Aorta (tissue), 5 donors: ENCODE data around the gene CNP. TPM values are rescaled to one million over a fixed set of nuclear protein-coding genes. Genes with fewer than 3 reads are reported as not detected.
A peak's percentile ranks its signal among the peaks of the same experiment; 100 is the strongest.

Source experiments
- ATAC-seq: fragments of 200-7000 bp; cut with Tn5 transposase; one replicate; pipeline ENCODE4 v1.9.1; 2022; ENCODE audit warnings: moderate library complexity; ENCODE audit not compliant: low FRiP score
- DNase-seq, 2 donors: peaks; one replicate each; pipeline ENCODE4 v3.0.0-alpha.2; 2020
- H3K27ac ChIP-seq, 2 donors: one replicate each; pipeline ENCODE4 v1.5.1; 2013; ENCODE audit warnings: low read length in 2 of 2, mild to moderate bottlenecking in 2 of 2, moderate library complexity in 2 of 2, control low read depth in 1 of 2, inconsistent platforms in 1 of 2, low read depth in 1 of 2
- H3K27me3 ChIP-seq, 2 donors: one replicate each; pipeline ENCODE4 v1.6.1; 2013; ENCODE audit warnings: control low read depth in 1 of 2, low read length in 1 of 2, mild to moderate bottlenecking in 1 of 2, moderate library complexity in 1 of 2; ENCODE audit not compliant: insufficient read depth in 2 of 2, control insufficient read depth in 1 of 2
- H3K36me3 ChIP-seq, 2 donors: one replicate each; pipeline ENCODE4 v1.6.1; 2013; ENCODE audit warnings: control low read depth in 1 of 2, low read length in 1 of 2, mild to moderate bottlenecking in 1 of 2; ENCODE audit not compliant: insufficient read depth in 2 of 2, control insufficient read depth in 1 of 2
- H3K4me1 ChIP-seq, 2 donors: one replicate each; pipeline ENCODE4 v1.6.1; 2013; ENCODE audit warnings: low read length in 2 of 2, control low read depth in 1 of 2, mild to moderate bottlenecking in 1 of 2, moderate library complexity in 1 of 2; ENCODE audit not compliant: insufficient read depth in 2 of 2, control insufficient read depth in 1 of 2
- H3K4me3 ChIP-seq, 2 donors: one replicate each; pipeline ENCODE4 v1.5.1; 2013; ENCODE audit warnings: low read length in 2 of 2, control low read depth in 1 of 2, mild to moderate bottlenecking in 1 of 2
- H3K9me3 ChIP-seq: one replicate; pipeline ENCODE4 v1.6.1; 2013; ENCODE audit warnings: mild to moderate bottlenecking, low read length; ENCODE audit not compliant: control insufficient read depth
- WGBS, 2 donors: extraction: QIAGEN DNeasy Blood & Tissue Kit; methylation state at CpG; one replicate each; pipeline ENCODE4 v1.1.7; 2013; 5-methylcytosine and 5-hydroxymethylcytosine counted together
- intact Hi-C, 2 donors: fragments of 100-400 bp; cut with DNase I; formaldehyde crosslinking; loops; one replicate each; pipeline versions ENCODE4 v1.14.2 to v1.15.0; 2022
- polyA plus RNA-seq, 2 donors: library from polyadenylated mRNA; stranded (reverse); fragments of 200-250 nt; gene quantifications; one replicate each; pipeline ENCODE4 v1.2.3, GENCODE V29; 2013
- total RNA-seq, 2 donors: library from RNA; stranded (reverse); fragmentation: NEBNext Ultra II Directional; extraction: Animal tissue kit (Norgen Biotek cat#: 25700); gene quantifications; one replicate each; pipeline ENCODE4 v1.2.1, GENCODE V29; 2021
- donor health status: healthy with polysubstance abuse.
- donor health status: Bipolar disorder and iron deficiency.
- donor health status: DM: no; HTN: no; CAD: no.
- donor health status: DM: no; HTN: no; CAD: no.
- donor health status: DM: yes; HTN: yes; CAD: no.

CNP gene
- total and polyA plus RNA-seq, 4 donors, result 15.5 to 59.3 (median 43.3) TPM

GRCh38 chr17:41957031-41957868, 9.3 kb upstream of the CNP start:
- intact Hi-C loops, result no loop called here
- DNase-seq (no peak), ATAC-seq (no peak)
- H3K36me3 ChIP-seq, result no peaks in the 10 kb centered on the region
- no peaks in the 10 kb centered on the region for H3K27me3 ChIP-seq
- 58 to 65% methylated on average over 11 of the region's 11 CpGs for WGBS, 2 donors
- no peaks in the 10 kb centered on the region for H3K9me3 ChIP-seq
- H3K27ac ChIP-seq, result no peak overlapping the region
- no peaks in the 10 kb centered on the region for H3K4me1 ChIP-seq
- no peak overlapping the region for H3K4me3 ChIP-seq

DNA sequence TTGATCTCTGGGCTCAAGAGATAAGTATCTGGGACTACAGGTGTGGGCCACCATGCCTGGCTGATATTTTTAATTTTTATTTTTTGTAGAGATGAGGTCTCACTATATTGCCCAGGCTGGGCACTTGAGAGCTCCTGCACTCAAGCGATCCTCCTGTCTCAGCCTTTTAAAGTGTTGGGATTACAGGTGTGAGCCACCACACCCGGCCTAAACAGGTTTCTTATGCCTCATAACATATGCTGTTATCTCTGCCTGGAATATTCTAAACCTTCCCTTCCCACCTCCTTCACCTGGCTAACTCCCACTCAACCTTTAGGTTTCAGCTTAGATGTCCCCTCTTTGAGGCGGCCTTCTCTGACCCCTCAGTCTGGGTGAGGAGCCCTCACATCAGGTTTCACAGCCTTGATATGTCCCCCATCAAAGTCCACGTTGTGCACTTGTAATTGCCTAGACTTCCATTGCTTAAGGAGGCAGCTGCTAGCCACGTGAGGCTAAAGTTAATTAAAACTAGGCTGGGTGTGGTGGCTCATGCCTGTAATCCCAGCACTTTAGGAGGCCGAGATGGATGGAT, 8.6 kb upstream of the CNP start:
- Histone ChIP-seq H3K27ac (no peak overlapping the region), H3K27me3 (no peaks in the 10 kb centered on the region), H3K4me3 (no peak overlapping the region), H3K4me1 (no peaks in the 10 kb centered on the region), H3K36me3 (no peaks in the 10 kb centered on the region), H3K9me3 (no peaks in the 10 kb centered on the region)
- intact Hi-C loops, result no loop called here
- WGBS, 2 donors, result 90 to 92% methylated on average over 6 of the region's 6 CpGs
- DNase-seq (no peak), ATAC-seq (no peak)

GRCh38 chr17:41959030-41959335, 7.6 kb upstream of the CNP start:
- ATAC-seq (no peak), DNase-seq (no peak)
- no peaks in the 10 kb centered on the region for H3K36me3 ChIP-seq
- intact Hi-C loops, result no loop called here
- no peaks in the 10 kb centered on the region for H3K27me3 ChIP-seq
- no peak overlapping the region for H3K27ac ChIP-seq
- no peaks in the 10 kb centered on the region for H3K9me3 ChIP-seq
- WGBS, 2 donors, result 81% methylated on average over 2 of the region's 2 CpGs
- H3K4me3 ChIP-seq, result no peak overlapping the region
- H3K4me1 ChIP-seq, result no peaks in the 10 kb centered on the region

DNA sequence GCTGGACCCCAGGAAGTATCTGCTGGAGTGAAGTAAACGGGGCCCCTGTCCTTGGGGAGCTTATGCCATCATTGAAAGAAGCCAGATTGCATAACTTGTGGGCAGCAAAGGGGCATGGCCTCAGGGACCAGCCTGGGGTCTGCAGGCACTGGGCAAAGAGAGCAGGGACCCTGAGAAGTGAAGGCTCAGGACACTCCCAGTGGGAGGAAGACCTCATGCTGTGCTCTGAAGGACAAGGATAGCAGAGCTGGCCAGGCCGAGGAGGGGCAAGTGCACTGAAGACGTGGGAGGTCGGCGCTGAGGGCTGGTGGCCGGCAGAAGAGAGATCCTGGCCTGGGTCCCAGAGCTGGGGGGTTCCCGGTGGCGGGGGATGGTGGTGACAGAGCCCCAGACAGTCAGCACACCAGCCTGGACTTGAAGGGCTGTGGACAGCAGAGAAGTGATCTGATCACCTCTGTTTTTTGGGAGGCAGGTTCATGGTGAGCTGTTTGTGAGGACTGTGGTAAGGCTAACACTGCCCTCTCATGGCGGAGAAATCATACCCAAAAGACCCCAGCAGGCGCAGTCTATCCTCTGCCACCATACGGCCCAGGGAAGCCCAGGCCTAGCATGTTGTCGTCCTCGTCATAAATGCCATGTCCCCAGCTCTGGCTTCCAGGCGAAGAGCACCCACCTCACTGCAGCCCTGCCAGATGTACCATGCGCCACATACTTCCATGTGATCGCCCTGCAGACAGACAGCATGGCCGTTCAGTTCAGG, 7.1 kb upstream of the CNP start:
- DNase-seq (no peak), ATAC-seq (peak; percentile 45)
- no peak overlapping the region for H3K4me3 ChIP-seq
- 52 to 56% methylated on average over 17 of the region's 17 CpGs for WGBS, 2 donors
- intact Hi-C loops, result no loop called here
- H3K27me3 ChIP-seq, result no peaks in the 10 kb centered on the region
- H3K36me3 ChIP-seq, result no peaks in the 10 kb centered on the region
- H3K4me1 ChIP-seq, result no peaks in the 10 kb centered on the region
- no peak overlapping the region for H3K27ac ChIP-seq
- no peaks in the 10 kb centered on the region for H3K9me3 ChIP-seq

- Histone ChIP-seq H3K36me3 (no peaks in the 10 kb centered on the region), H3K27ac (no peak overlapping the region), H3K4me3 (no peak overlapping the region), H3K4me1 (no peaks in the 10 kb centered on the region), H3K27me3 (no peaks in the 10 kb centered on the region), H3K9me3 (no peaks in the 10 kb centered on the region)
- ATAC-seq (no peak), DNase-seq (no peak)
- WGBS, 2 donors, result 88 to 93% methylated on average over 5 of the region's 5 CpGs
- intact Hi-C loops, result loop anchor here in 1 of 2 donors (2.0 kb wide), 1 partner anchor 155 kb away; no protein-coding TSS in a partner anchor
These were observed 4.5 kb upstream of the CNP start for GRCh38 chr17:41962111-41962510.

GRCh38 chr17:41962768-41963434, 3.7 kb upstream of the CNP start:
- peak; percentile 82 to 89 for DNase-seq

DNA sequence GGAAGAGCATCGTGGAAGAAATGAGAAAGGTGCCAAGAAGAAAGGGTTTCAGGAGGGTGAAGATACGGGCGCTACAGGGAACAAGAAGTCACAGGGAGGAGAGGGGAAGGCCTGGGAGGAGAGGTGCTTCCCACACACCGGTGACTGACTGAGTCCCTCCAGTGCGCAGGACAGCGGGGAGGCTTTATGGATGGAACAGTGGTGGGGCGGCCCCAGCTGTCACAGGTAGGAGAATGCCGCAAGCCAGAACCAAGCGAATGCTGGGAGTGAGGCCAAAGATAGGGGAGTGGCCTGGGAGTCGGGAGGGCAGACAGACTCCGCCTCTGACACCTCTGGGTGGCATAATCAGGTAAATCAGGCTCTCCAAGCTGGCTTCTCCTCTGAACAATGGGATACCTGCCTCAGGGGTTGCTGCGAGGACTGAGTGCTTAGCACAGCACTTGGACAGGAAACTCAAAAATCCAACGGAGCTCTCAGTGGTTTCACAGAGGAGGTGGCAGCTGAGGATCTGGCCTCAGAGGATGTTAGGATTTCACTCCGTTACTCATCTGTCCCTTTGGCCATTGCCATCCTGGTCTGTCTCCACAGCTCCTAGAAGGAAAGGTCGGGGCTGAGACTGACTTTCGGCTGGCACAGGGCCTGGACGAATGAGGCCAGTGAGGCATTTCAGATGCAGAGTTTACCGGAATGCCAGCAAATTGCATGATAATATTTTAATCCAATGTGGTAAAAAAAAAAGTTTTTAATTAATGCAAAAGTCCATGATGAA, 717 bp upstream of the CNP start:
- peak; percentile 16 for ATAC-seq
- peak overlapping the region in 1 of 2 donors; percentile 64 for H3K27ac ChIP-seq
- no peaks in the 10 kb centered on the region for H3K9me3 ChIP-seq
- WGBS, 2 donors, result 3 to 5% methylated on average over 18 of the region's 18 CpGs
- no peaks in the 10 kb centered on the region for H3K4me1 ChIP-seq
- peak overlapping the region; percentile 30 to 37 for H3K4me3 ChIP-seq
- intact Hi-C loops, result loop anchor here (2.0 to 5.0 kb wide), 3 partner anchors 51 to 189 kb away; partner anchors contain the start of genes DNAJC7 (in 2 of the 2), DHX58 (in 1 of the 2) and RAB5C (in 1 of the 2)
- peak in 1 of 2 donors; percentile 65 for DNase-seq
- H3K36me3 ChIP-seq, result peaks cover 0 to 3% of the 10 kb centered on the region in 2 donors
- H3K27me3 ChIP-seq, result no peaks in the 10 kb centered on the region

More at GRCh38 chr17:41962768-41963434, 3.7 kb upstream of the CNP start:
- WGBS, 2 donors, result 19 to 22% methylated on average over 9 of the region's 9 CpGs
- Histone ChIP-seq H3K4me3 (no peak overlapping the region), H3K4me1 (no peaks in the 10 kb centered on the region), H3K27ac (no peak overlapping the region), H3K27me3 (no peaks in the 10 kb centered on the region), H3K36me3 (no peaks in the 10 kb centered on the region), H3K9me3 (no peaks in the 10 kb centered on the region)
- ATAC-seq, result peak; percentile 42
- intact Hi-C loops, result loop anchor here in 1 of 2 donors (2.0 kb wide), 1 partner anchor 154 kb away; no protein-coding TSS in a partner anchor
